BLaER1 treated with 17β-estradiol and CSF1 and Interleukin-3, amounts not matched to agents 10 nM and 100 nM (cell line): ENCODE results near the gene TP73.
"Not testable (repeated sequence)": the region's sequence is repeated elsewhere in the genome, so short reads cannot be mapped to it uniquely, and the experiment has no call there.

ENCODE experiments used
- H3K27ac ChIP-seq, 11 experiments: shearing (Covaris generic); formaldehyde crosslinking; 2 replicates each; pipeline ENCODE4 v1.8.1; 2022
- H3K27me3 ChIP-seq, 11 experiments: shearing (Covaris generic); formaldehyde crosslinking; 2 replicates each; pipeline ENCODE4 v1.8.1; 2022
- H3K36me3 ChIP-seq, 11 experiments: shearing (Covaris generic); formaldehyde crosslinking; 2 replicates each; pipeline ENCODE4 v1.8.1; 2022
- H3K4me1 ChIP-seq, 10 experiments: shearing (Covaris generic); formaldehyde crosslinking; 2 replicates each; pipeline ENCODE4 v1.8.1; 2022
- H3K4me2 ChIP-seq, 11 experiments: shearing (Covaris generic); formaldehyde crosslinking; 2 replicates each; pipeline ENCODE4 v1.8.1; 2022
- H3K4me3 ChIP-seq, 10 experiments: shearing (Covaris generic); formaldehyde crosslinking; 2 replicates each; pipeline ENCODE4 v1.8.1; 2022
- H3K9ac ChIP-seq, 11 experiments: shearing (Covaris generic); formaldehyde crosslinking; 2 replicates each; pipeline ENCODE4 v1.8.1; 2022
- H3K9me3 ChIP-seq, 11 experiments: shearing (Covaris generic); formaldehyde crosslinking; replicated peaks in 1 of 11; 2 replicates each; pipeline ENCODE4 v1.8.1; 2022
- H4K20me1 ChIP-seq, 11 experiments: shearing (Covaris generic); formaldehyde crosslinking; 2 replicates each; pipeline ENCODE4 v1.8.1; 2022
- Cebpa-rat ChIP-seq, 11 experiments: shearing (Covaris generic); IDR thresholded peaks; 2 replicates each; pipeline ENCODE4 v1.8.1; 2022

The TP73 gene

DNA sequence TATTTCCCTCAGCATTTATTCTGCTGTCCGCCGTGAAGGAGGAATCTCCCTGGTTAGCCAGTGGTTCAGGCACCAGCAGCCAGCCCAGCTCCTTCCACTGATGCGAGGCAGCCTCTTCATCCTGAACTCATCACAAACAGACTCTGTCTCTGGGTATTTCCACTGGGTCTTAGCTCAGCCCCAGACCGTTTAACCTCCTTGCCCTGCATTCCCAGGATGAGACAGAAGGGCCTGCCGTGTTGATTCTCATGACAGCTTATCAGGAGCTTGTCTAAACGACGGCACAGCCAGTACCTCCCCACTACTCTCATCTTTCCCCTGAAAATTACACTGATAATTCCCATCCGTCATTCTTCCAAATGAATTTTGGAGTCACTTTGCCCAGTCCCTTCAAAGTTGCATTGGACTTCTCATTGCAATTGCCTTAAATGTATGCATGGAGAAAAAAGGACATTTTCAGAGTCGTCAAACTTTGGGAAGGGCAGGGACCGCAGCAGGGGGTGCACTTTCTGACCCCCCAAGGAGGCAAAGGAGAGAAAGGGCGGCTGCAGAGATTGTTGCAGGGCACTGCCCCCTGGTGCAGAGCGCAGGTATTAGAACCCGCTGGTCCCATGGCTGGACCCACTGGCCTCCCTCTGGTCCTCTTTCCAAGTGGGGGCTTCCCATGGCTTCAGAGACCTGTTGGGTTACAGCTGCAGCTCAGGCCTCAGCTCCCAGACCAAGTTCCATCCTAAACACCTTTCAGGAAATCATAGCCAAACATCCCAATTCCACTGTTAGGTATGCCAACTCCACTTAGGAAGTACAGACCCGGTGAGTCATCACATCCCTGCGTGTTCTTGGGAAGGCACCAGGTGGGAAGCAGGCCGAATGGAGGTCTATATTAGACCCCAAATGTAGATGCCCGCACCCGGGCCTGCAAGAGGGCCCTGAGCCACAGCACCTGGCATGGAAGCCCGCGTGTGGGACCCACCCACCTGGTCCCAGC is 37.3 kb upstream of the TP73 start:
- Histone ChIP-seq H3K9me3 (no peaks in the 10 kb centered on the region), H3K27ac (no peak overlapping the region), H3K9ac (0 out of 22 replicates have a peak overlapping the region, but pooled peaks of 1 of the 11 experiments have one; percentile 5), H3K4me1 (peaks cover 40 to 69% (median 64%) of the 10 kb centered on the region in 10 experiments), H3K4me2 (peak overlapping the region in 9 of 11 experiments; percentile 88 to 98 (median 95); a peak in 18 of 22 replicates), H3K4me3 (no peak overlapping the region), H3K27me3 (peaks cover 0 to 39% (median 22%) of the 10 kb centered on the region in 11 experiments; a peak in 19 of 22 replicates), H3K36me3 (no peaks in the 10 kb centered on the region), H4K20me1 (peaks cover 0 to 46% (median 24%) of the 10 kb centered on the region in 11 experiments; a peak in 15 of 22 replicates)
- no peak for TF ChIP-seq Cebpa-rat (IDR thresholded peaks at IDR 0.05)

DNA sequence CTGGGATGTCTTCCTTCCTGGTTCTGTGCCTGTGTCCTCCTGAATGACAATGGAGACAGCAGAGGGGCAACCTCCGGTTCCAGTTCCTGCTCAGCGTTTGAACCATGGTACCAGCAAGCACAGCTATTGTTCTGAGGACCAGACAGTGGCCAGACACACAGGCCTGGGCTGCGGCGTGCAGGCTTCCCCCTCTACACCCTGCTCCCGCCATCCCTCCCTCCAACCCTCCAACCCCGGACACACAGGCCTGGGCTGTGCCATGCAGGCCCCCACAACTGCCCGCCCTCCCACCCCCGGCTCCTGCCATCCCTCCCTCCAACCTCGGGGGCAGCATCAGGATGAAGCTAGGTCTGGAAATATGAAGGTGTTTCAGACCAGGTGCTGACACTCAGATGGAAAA is 35.5 kb upstream of the TP73 start:
- H3K36me3 ChIP-seq: no peaks in the 10 kb centered on the region
- no peak overlapping the region for H3K27ac ChIP-seq
- H3K27me3 ChIP-seq: peaks cover 0 to 32% (median 21%) of the 10 kb centered on the region in 11 experiments; a peak in 19 of 22 replicates
- no peak overlapping the region for H3K4me2 ChIP-seq
- TF ChIP-seq Cebpa-rat (IDR thresholded peaks at IDR 0.05): no peak
- H3K4me3 ChIP-seq: no peak overlapping the region
- H3K4me1 ChIP-seq: peaks cover 33 to 70% (median 65%) of the 10 kb centered on the region in 10 experiments
- no peak overlapping the region for H3K9ac ChIP-seq
- H4K20me1 ChIP-seq: peaks cover 0 to 37% (median 20%) of the 10 kb centered on the region in 11 experiments; a peak in 14 of 22 replicates
- no peaks in the 10 kb centered on the region for H3K9me3 ChIP-seq

GRCh38 chr1:3617806-3618345 is 34.4 kb upstream of the TP73 start:
- Histone ChIP-seq H3K9me3 (no peaks in the 10 kb centered on the region), H4K20me1 (peaks cover 0 to 27% (median 14%) of the 10 kb centered on the region in 11 experiments; a peak in 11 of 22 replicates), H3K4me1 (peaks cover 39 to 61% (median 56%) of the 10 kb centered on the region in 10 experiments), H3K27me3 (peaks cover 4 to 30% (median 19%) of the 10 kb centered on the region in 11 experiments; a peak in 20 of 22 replicates), H3K36me3 (no peaks in the 10 kb centered on the region), H3K4me3 (no peak overlapping the region), H3K4me2 (peak overlapping the region in 3 of 11 experiments; percentile 48 to 79 (median 75); a peak in 3 of 22 replicates), H3K27ac (no peak overlapping the region), H3K9ac (peak overlapping the region in 1 of 11 experiments; percentile 31; a peak in 1 of 22 replicates)
- TF ChIP-seq Cebpa-rat (IDR thresholded peaks at IDR 0.05): no peak

DNA sequence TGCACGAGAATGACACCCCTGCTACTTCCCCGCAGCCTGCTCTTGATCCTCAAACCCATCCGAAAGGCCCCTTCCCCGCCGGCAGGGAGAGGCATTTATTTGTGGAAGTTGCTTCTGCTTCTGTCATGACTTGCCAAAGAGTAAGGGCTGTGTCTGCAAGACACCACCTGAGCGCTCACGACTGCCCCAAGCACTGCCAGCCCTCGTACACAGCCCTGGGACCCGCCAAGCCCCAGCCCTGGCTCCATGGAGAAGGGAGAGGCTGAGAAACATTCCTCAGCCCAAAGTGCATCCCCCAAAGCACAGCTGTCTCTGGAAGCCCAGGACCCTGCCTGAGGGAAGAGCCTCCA is 33.8 kb upstream of the TP73 start:
- no peak for TF ChIP-seq Cebpa-rat (IDR thresholded peaks at IDR 0.05)
- H3K9ac ChIP-seq: peak overlapping the region in 2 of 11 experiments; percentile 22 to 27; a peak in 2 of 22 replicates

DNA sequence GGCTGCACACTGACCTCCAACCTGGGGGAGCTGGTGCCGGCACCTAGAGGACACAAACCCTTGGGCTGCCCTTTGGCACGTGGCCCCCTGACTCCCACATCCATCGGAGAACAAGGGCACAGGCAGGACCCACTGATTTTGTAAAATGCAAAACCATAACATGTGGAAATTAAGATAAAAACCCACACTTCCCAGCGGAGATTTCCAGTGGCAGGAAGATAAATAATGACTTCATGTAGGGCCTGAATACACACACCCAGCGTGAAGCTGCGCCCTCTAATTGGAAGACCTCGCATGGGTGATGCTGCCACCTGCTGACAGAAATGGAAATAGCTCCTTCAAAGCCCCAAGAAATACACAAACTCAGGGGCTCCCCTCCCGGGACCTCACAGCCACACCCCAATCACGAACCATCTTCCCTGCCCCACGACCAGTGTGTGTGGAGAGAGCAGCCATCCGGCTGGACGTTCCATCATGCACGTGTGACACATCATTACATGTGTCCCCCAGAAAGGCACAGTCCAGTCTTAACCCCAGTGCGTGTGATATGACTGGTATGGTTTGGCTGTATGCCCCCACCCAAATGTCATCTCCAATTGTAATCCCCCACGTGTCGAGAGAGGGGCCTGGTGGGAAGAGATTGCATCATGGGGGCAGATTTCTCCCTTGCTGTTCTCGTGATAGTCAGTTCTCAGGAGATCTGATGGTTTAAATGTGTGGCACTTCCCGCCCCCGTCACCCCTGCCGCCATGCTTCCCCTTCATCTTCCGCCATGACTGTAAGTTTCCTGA is 33.2 kb upstream of the TP73 start:
- Histone ChIP-seq H3K36me3 (no peaks in the 10 kb centered on the region), H4K20me1 (peaks cover 0 to 15% (median 6%) of the 10 kb centered on the region in 11 experiments; a peak in 11 of 22 replicates), H3K4me2 (peak overlapping the region; percentile 45 to 79 (median 72)), H3K4me3 (no peak overlapping the region), H3K9me3 (no peaks in the 10 kb centered on the region), H3K27ac (peak overlapping the region in 8 of 11 experiments; percentile 5 to 71 (median 58); a peak in 12 of 22 replicates), H3K9ac (peak overlapping the region in 8 of 11 experiments; percentile 13 to 67 (median 50); a peak in 10 of 22 replicates), H3K27me3 (peaks cover 11 to 30% (median 23%) of the 10 kb centered on the region in 11 experiments), H3K4me1 (peaks cover 39 to 61% (median 56%) of the 10 kb centered on the region in 10 experiments)
- TF ChIP-seq Cebpa-rat (IDR thresholded peaks at IDR 0.05): peak in 3 of 11 experiments; percentile 50 to 77 (median 69); a peak in 4 of 22 replicates

More for the DNA sequence above, 33.8 kb upstream of the TP73 start:
- peak overlapping the region in 10 of 11 experiments; percentile 0 to 79 (median 71); a peak in 13 of 22 replicates for H3K4me2 ChIP-seq
- peaks cover 10 to 30% (median 17%) of the 10 kb centered on the region in 11 experiments for H3K27me3 ChIP-seq
- H3K4me1 ChIP-seq: peaks cover 40 to 61% (median 56%) of the 10 kb centered on the region in 10 experiments
- peaks cover 0 to 21% (median 9%) of the 10 kb centered on the region in 11 experiments; a peak in 12 of 22 replicates for H4K20me1 ChIP-seq
- H3K4me3 ChIP-seq: no peak overlapping the region
- no peaks in the 10 kb centered on the region for H3K9me3 ChIP-seq
- no peaks in the 10 kb centered on the region for H3K36me3 ChIP-seq
- no peak overlapping the region for H3K27ac ChIP-seq

DNA sequence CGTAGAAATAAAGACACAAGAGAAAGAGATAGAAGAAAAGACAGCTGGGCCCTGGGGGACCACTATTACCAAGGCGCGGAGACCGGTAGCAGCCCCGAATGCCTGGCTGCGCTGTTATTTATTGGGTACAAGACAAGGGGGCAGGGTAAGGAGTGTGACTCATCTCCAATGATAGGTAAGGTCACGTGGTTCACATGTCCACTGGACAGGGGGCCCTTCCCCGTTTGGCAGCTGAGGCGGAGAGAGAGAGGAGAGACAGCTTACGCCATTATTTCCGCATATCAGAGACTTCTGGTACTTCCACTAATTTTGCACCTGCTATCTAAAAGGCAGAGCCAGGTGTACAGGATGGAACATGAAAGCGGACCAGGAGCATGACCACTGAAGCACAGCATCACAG is 31.6 kb upstream of the TP73 start:
- no peak for TF ChIP-seq Cebpa-rat (IDR thresholded peaks at IDR 0.05)

DNA sequence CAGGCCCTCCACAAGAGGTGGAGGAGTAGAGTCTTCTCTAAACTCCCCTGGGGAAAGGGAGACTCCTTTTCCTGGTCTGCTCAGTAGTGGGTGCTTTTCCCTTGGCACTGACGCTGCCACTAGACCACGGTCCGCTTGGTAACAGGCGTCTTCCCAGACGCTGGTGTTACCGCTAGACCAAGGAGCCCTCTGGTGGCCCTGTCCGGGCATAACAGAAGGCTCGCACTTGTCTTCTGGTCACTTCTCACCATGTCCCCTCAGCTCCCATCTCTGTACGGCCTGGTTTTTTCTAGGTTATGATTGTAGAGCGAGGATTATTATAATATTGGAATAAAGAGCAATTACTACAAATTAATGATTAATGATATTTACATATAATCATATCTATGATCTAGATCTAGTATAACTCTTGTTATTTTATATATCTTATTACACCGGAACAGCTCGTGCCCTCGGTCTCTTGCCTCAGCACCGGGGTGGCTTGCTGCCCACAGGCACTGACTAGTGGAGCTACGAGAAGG is 31.1 kb upstream of the TP73 start:
- not testable (repeated sequence) for H3K9me3 ChIP-seq, H3K27ac ChIP-seq, H3K9ac ChIP-seq, H3K4me3 ChIP-seq, H3K36me3 ChIP-seq
- peaks cover 4 to 27% (median 23%) of the 10 kb centered on the region in 11 experiments; a peak in 21 of 22 replicates for H3K27me3 ChIP-seq
- H4K20me1 ChIP-seq: peaks cover 0 to 13% (median 4%) of the 10 kb centered on the region in 11 experiments; a peak in 8 of 22 replicates
- H3K4me1 ChIP-seq: peaks cover 38 to 58% (median 53%) of the 10 kb centered on the region in 10 experiments
- peak overlapping the region; percentile 38 to 79 (median 66); a peak in 20 of 22 replicates for H3K4me2 ChIP-seq

More for the DNA sequence above, 31.6 kb upstream of the TP73 start:
- Histone ChIP-seq H3K9ac (no peak overlapping the region), H3K27ac (no peak overlapping the region; a peak in 1 of 22 replicates), H3K9me3 (no peaks in the 10 kb centered on the region), H3K36me3 (no peaks in the 10 kb centered on the region), H4K20me1 (peaks cover 0 to 11% (median 3%) of the 10 kb centered on the region in 11 experiments; a peak in 8 of 22 replicates), H3K4me1 (peaks cover 33 to 53% (median 48%) of the 10 kb centered on the region in 10 experiments), H3K4me2 (peak overlapping the region; percentile 38 to 79 (median 66); a peak in 20 of 22 replicates), H3K4me3 (no peak overlapping the region), H3K27me3 (peaks cover 4 to 27% (median 23%) of the 10 kb centered on the region in 11 experiments; a peak in 21 of 22 replicates)

GRCh38 chr1:3622102-3622501 is 30.2 kb upstream of the TP73 start:
- H3K27ac ChIP-seq, H3K9ac ChIP-seq, H3K4me3 ChIP-seq, H3K9me3 ChIP-seq, H3K36me3 ChIP-seq: not testable (repeated sequence)
- peak overlapping the region in 2 of 11 experiments; percentile 96 to 97; a peak in 2 of 22 replicates for H3K4me2 ChIP-seq
- peaks cover 0 to 16% (median 4%) of the 10 kb centered on the region in 11 experiments; a peak in 8 of 22 replicates for H4K20me1 ChIP-seq
- peaks cover 4 to 27% (median 23%) of the 10 kb centered on the region in 11 experiments; a peak in 21 of 22 replicates for H3K27me3 ChIP-seq
- peaks cover 47 to 58% (median 54%) of the 10 kb centered on the region in 10 experiments for H3K4me1 ChIP-seq
